ENCODE results near the gene NCLN.
"Not testable (repeated sequence)": the region's sequence is repeated elsewhere in the genome, so short reads cannot be mapped to it uniquely, and the experiment has no call there.

NCLN gene

DNA sequence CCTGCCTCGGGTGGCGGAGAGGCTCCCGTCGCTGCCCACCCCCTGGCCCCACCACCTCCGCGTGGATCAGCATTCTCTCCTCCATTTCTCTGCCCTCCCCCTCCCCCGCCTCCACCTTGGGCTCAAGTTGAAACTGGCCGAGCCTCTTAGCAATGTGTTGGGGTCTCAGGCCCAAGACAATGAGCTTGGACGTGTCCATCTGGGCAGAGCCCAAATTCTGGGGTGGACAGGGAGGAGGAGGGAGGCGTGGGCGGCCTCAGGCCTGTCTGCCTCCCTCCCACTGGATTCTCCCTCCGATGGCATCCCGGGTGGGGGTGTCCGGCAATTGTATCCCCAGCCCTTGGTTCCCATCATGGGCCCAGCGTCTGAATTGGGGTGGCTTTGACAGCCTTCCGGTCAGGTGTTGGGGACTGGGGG, 40.0 kb downstream of the NCLN start:
- no peak for FAIRE-seq

DNA sequence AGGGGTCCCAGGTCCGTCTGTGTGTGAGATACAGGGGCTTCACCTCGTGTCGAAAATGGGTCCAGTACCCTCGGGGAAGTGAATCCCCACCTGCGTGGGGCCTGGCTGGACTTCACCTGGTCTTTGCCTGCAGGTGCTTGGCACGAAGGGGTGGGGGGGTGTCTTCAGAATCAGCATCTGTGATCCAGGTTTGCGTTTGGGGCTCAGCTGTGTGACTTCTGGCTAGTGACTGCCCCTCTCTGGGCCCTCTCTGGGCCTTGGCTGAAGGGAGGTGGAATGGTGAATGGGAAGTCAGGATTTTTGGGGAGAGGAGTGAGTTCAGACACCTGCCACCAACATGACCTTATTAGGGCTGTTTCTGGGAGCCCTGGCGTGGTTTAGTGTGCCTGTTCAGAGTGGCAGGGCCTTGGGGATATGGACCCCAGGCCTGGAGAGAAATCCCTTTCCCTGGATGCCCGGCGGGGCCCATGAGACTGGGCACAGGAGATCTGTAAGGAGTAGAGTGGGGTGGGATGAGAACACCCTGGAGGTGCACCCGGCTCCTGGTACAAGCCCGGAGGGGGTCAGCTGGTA, 41.4 kb downstream of the NCLN start:
- no peak for FAIRE-seq

DNA sequence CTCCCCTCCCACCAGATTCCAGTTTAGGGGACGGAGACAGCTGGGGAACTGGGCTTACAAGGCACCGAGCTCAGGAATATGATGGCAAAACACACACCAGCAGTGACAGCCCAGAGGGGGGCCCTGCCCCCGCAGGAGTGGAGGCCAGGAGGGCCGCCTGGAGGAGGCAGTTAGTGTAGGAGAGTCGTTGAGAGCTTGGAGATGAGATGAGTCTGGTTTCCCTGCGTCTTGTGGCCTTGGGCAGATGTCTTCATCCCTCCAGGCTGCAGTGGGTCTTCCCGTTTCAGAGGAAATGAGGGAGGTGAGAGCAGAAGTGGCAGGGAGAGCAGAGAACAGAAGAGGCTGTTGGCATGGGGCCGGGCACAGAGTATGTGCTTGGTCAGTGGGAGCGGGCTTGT, 43.6 kb downstream of the NCLN start:
- no peak for FAIRE-seq

DNA sequence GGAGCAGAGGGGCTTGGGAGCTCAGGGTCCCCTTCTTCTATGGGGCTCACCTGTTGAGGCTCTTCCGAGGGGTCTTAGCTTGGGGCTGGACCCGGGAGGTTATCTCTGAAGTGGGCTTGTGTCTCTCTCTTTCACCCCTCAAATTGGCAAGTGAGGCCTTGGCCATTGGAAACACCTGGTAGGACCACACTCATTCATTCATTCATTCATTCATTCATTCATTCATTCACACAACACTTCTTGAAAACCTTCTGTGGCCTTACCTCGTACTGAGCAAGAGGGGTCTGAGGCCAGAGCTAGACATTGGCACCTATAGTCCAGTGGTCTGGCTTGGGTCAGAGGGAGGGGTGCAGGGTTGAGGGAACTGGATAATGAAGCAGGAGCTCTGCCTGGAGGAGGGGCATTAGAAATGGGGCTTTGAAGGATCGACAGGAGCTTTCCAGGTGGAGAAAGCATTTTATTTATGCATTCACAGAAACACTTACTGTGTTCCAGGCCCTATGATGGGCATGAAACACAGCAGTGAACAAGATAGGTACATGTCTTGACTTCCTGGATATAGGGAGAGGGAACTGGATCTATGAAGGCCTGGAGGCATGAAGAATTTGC, 44.3 kb downstream of the NCLN start:
- FAIRE-seq: no peak

DNA sequence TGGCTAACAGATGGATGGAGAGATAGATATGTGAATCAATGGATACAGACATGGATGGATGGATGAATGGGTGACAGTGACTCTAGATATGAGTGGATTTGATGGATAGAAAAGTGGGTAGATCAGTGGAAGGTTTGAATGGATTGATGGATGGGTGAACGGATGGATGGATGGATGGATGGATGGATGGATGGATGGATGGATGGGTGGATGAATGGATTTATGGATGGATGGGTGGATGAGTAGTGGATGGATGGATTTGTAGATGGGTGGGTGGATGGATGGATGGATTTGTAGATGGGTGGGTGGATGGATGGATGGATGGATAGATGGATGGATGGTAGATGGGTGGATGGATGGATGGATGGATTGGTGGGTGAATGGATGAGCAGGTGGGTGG, 45.6 kb downstream of the NCLN start:
- FAIRE-seq: no peak

DNA sequence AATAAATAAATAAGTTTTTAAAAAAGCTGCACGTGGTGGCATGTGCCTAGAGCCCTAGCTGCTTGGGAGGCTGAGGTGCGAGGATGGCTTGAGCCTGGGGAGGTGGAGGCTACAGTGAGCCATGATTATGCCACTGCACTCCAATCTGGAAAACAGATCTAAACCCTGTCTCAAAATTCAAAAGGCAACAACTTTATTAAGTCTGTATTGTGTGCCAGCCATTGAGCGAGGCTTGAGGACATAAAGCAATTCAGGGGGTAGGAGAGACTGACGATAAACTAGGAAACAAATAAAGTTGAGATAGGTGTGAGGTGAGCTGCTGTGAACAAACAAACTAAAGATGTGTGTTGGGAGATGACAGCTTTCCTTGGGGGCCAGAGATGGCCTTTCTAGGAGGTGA, 47.4 kb downstream of the NCLN start:
- FAIRE-seq: no peak

DNA sequence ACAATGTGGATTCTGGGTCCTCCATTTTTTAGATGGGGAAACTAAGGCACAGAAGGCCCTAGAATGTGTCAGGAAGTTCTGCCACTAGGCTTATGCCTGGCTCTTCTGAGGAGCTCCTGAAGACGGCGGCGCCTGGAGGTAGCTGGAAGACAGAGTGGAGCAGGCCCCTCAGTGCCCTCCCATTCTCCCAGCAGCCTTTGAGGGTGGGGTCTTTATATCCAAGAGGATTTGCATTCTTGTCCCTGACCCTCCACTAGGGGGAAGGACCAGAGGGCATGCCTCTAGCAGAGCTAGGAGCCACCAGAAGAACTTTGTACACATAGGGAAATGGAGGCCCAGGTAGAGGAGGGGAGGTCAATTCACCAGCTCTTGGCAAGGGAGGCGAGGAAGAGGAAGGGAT, 48.1 kb downstream of the NCLN start:
- FAIRE-seq: no peak

DNA sequence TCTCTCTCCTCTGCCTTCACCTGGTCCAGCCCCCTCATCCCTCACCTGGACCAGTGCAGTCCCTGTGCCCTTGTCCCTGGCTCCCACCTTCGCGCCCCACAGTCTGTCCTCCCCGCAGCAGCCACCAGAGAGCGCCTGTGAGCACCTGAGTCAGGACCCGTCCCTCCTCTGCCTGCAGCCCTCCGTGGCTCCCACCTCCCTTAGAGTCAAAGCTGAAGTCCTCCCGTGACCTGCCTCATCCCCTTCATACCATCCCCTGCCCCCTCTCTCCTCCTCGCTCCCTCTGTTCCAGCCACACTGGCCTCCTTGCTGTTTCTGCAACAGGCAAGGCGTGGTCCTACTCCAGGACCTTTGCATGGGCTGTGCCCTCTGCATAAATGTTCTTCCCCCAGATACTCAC, 49.1 kb downstream of the NCLN start:
- FAIRE-seq: no peak

DNA sequence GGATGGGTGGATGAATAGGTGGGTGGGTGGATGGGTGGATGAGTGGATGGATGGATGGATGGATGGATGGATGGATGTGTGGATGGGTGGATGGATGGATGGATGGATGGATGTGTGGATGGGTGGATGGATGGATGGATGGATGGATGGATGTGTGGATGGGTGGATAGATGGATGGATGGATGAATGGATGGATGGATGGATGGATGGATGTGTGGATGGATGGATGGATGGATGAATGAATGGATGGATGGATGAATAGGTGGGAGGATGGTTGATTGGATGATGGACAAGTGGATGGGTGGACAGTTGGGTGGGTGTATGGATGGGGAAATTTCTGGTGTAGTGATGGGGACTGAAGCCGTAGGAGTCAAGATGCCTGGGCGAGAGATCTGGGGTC, 49.9 kb downstream of the NCLN start:
- FAIRE-seq: not testable (repeated sequence)

DNA sequence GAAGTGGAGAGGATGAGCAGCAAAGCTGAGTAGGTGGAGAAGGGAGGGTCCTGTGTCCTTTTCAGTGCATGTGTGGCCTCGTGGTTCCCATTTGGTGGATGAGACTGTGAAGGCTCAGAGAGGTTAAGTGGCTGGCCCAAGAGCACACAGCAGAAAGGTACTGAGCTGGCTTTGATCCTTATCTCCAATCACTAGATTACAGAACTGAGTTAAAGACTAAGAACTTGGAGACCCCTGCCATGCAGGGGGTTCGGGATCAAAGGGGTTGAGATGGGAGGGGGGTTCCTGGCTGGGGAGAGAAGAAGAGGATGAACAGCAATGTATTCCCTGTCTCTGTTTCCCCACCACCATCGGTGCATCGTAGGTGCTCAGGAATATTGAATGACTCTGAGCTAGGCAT, 50.5 kb downstream of the NCLN start:
- no peak for FAIRE-seq

DNA sequence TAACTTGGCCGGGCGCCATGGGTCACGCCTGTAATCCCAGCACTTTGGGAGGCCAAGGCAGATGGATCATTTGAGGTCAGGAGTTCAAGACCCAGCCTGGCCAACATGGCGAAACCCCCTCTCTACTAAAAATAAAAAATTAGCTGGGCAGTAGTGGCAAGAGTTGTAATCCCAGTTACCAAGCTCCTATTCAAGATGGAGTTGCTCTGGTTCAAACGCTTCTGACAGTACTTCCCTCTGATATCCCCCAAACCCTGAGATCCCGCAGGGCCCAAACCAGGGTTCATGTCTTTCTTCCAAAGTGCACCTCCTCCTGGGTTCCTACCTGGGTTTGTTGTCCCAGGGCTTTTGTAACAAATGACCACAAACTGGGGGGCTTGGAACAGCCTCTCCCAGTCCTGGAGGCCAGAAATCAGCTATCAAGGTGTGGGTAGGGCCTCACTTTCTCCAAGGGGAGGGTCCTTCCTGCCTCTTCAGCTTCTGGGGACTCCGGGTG, 52.4 kb downstream of the NCLN start:
- no peak for FAIRE-seq

DNA sequence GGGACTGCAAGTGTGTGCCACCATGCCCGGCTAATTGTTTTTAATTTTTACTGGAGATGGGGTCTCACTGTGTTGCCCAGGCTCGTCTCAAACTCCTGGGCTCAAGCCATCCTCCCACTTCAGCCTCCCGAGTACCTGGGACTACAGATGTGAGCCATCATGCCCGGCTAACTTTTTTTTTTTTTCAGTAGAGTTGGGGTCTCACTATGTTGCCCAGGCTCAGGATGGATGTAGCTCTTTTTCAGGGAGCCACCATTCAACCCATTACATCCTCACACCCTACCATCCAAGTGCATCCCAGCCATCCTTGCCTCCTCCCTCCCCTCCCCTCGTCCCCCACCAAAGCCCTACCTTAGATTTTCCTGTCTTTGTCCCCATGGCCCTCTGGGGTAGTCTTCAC, 53.6 kb downstream of the NCLN start:
- FAIRE-seq: no peak

DNA sequence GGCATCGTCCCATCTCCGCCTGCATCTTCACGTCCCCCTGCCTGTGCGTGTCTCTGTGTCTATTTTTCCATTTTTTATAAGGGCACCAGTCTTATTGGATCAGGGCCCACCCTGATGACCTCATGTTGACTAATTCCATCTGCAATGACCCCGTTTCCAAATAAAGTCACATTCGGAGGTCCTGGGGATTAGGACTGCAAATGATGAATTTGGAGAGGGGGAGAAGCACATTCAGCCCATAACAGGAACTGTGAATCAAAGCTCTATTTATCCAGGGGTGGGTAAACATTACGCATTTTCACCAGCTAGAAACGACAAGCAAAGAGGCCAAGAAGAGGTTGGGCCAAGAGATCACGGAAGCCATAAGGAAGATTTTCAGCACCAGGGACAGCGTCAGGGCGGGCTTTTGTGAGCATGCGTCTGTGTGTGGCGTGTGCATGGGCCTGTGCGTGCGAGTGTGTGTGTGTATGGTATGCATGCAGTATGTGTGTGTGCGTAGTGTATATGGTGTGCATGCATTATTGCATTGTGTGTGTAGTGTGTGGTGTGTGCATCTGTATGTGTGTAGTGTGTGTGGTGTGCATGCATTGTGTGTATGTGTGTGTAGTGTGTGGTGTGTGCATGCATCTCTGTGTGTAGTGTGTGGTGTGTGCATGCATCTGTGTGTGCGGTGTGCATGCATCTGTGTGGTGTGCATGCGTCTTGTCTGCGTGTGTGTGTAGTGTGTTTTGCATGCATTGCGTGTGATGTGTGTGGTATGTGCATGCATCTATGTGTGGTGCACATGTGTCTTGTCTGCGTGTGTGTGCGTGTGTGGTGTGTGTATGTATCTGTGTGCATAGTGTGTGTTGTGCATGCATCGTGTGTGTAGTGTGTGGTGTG, 58.3 kb downstream of the NCLN start:
- FAIRE-seq: no peak

DNA sequence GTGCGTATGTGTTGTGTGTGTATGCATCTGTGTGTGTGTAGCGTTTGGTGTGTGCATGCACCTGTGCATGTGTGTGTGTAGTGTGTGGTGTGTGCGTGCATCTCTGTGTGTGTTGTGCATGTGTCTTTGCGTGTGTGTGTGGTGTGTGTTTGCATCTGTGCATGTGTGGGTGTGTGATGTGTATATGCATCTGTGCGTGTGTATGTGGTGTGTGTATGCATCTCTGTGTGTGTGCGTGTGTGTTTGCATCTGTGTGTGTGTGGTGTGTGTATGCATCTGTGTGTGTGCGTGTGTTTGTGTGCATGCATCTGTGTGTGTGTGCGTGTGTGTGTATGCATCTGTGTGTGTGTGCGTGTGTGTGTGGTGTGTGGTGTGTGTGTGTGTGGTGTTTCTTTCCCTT, 59.3 kb downstream of the NCLN start:
- FAIRE-seq: no peak

DNA sequence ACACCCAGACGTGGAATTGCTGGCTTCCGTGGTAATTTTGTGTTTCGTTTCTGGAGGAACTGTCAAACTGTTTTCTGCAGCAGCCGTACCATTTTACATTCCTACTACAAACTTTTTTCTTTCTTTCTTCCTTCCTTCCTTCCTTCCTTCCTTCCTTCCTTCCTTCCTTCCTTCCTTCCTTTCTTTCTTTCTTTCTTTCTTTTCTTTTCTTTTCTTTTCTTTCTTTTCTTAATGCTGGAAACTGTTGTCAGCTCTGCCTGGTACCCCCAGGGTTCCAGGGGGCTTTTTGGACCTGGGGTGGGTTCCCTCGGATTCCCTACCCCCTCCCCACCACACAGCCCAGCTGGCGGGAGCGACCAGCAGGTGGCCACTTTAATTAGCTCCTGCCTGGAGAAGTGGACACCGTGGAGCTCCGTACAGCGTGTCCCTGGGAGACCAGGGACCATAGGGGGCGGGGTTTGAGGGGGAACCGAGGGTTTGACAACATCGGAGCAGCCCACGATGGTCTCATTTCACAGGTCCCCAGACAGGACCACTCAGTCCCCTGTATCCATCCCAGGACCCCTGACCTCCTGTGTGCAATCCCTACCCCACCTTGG, 63.1 kb downstream of the NCLN start:
- FAIRE-seq: no peak

DNA sequence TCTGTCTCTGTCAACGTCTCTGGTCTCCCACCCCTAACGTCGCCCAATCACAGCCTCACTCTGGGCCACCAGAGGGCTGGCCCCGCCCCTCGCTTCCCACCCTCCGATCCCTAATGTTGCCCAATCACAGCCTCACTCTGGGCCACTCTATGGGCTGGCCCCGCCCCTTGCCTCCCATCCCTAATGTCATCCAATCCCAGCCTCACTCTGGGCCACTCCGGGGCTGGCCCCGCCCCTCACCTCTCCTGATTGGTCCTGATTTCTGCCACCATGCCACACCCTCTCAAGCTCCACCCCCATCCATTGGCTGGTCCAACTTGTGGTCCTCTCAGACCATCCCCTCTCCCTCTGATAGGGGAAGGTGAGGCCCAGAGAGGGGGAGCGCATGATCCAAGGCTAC, 63.7 kb downstream of the NCLN start:
- FAIRE-seq: no peak

DNA sequence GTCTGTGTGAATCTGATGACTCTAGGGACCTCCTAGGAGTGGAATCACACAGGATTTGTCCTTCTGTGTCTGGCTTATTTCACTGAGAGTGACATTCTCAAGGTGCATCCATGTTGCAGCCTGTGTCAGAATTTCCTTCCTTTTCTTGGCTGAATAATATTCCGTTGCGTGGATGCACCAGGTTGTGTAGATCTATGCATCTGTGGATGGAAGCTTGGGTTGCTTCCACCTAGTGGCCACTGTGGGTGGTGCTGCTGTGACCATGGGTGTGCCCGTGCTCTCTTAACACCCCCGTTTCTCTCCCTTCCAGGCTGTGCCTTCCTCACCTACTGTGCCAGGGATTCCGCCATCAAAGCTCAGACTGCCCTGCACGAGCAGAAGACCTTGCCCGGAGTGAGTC, 64.9 kb downstream of the NCLN start:
- FAIRE-seq: no peak

DNA sequence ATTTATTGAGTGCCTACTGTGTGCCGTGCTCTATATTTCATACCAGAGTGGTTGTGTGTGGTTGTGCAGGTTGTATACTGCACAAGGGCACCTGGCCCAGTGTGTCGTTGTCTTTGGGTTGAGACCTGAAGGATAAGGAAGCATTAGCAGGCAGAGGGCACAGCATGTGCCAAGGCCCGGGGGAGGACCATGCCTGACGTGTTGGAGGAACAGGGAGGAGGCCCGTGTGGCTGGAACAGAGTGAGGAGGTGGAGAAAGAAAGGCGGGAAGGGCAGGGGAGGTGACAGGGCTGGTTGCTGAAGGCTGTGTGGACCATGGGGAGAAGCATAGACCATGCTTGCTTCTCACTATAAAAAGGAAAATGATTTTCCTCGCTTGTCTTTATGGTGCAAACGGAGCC, 65.5 kb downstream of the NCLN start:
- FAIRE-seq: no peak

DNA sequence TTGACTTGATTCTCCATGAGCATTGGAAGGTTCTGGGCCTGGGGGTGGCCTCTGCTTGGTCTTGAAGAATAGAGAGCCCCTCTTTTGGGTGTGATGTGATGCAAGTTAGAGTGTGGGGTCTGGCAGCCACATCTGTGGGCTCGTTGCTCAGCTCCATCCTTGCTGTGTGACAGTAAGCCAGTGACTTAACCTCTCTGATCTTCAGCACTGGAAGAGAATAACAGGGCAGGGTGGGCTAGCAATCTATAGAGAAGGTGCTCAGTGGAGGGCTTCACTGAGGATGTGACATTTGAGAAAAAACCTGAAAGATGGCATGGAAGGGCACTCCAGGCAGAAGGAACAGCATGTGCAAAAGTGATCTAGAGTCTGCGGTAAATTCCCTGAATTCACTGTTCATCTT, 66.9 kb downstream of the NCLN start:
- no peak for FAIRE-seq

DNA sequence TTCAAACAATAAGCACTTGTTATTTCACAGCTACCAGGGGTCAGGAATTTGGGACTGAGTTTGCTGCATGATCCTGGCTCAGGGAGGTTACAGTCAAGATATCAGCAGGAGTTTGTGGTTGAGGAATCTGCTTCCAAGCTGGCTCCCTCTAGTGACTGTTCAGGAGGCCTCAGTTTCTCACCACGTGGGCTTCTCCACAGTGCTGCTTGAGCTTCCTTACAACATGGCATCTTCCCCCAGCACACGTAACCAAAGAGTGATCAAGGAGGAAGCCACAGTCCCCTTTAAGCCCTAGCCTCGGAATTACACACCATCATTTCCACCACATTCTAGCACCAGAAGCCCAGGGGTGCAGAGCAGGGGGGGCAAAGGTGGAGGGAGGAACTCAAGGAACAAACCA, 67.5 kb downstream of the NCLN start:
- FAIRE-seq: no peak

DNA sequence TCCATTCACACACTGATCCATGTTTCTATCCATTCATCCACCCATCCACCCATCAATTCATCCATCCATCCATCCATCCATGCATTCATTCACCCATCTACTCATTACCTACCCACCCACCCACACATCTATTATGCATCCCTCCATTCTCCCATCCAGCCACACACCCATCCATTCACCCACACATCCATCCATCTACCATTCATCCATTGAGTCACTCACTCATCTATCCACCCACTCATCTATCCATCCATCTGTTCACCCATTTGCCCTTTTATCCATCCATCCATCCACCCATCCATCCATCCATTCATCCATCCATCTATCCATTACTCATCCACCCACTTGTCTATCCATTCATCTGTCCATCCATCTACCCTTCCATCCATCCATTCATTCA, 68.8 kb downstream of the NCLN start:
- no peak for FAIRE-seq

DNA sequence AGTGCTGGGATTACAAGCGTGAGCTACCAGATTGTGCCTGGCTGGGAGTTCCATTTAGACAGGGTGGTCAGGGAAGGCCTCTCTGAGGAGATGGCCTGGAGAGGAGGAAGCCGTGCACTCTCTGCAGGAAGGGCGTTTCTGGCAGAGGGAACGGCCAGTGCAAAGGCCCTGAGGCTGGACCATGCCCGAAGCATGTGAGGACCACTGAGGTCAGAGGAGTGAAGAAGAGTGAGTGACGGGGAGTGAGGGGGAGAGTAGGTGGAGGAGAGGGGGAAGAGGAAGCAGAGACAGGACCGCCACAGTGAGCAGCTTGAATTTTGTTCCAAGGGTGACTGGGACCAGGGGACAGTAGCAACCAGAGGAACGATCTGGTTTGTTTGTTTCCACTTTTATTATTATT, 71.3 kb downstream of the NCLN start:
- no peak for FAIRE-seq

Measured in colon (tissue), 2 donors.